HG02970 (cell line): Measurements from ENCODE around the gene HELZ2.
"Not testable (repeated sequence)": the region's sequence is repeated elsewhere in the genome, so short reads cannot be mapped to it uniquely, and the experiment has no call there.

Source experiments
- ATAC-seq: cut with Tn5 transposase; IDR thresholded peaks from one replicate; pipeline ENCODE4 v1.9.1; 2021; ENCODE audit warnings: mild to moderate bottlenecking, moderate library complexity, moderate number of reproducible peaks; ENCODE audit not compliant: unreplicated experiment, low FRiP score

The HELZ2 gene

DNA sequence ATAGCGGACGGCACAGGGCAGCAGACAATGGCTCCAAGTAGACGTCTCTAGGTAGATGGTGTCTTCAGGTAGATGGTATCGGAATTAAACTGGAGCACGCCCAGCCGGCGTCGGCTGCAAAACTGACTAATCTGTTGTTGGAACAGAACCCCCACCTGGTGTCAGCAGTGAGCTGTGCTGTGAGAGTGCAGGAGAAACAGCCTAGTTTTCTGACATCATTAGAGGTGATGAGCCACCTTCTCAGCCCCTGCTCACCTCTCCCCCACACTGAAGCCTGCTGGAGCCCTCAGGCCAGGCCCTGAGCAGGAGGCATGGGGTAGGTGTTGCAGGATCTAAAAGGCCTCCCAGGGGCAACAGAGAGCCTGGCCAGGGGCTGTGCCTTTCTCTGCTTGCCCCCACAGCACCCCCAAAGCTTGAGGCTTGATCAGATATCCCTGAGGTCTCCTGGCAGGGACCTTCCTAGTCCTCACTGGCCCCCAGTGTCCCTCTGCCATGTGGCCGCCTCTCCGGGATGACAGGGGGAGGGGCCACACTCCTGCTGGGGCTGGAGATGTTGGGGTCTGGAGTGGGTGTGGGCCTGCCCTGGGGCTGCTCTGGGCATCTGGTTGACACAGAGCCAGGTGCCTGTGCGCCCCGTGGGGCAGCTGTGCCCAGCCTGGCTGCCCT is 6.9 kb upstream of the HELZ2 start:
- ATAC-seq, result no peak

DNA sequence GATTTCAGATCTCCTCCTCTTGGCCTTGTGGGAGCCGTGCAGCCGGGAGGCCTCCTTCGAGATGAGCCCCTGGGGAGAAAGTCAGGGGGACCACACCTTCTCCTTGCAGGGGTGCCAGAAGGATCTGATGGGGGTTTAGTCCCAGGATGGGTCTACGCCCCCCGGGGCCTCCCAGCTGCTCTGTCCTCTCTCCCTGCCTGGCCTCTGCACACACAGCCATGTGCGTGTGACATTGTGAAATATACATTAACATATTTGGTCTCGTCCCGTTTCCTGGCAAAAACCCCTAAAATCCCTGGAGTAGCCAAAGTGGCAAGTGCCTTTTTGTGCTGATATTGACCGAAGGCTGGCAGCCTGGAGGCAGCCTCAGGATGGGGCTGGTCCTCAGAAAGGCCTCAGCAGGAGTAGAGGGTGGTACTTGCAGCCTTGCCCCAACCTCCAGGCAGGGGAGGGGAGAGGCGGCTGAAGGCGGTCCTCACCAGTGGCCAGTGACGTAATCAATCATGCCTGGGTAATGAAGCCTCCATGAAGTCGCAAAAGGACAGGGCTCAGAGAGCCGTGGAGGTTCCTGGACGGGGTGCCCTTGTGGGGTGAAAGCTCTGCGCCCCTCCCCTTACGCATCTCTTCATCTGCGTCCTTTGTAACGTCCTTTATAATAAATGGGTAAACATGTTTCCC is 5.1 kb upstream of the HELZ2 start:
- no peak for ATAC-seq

DNA sequence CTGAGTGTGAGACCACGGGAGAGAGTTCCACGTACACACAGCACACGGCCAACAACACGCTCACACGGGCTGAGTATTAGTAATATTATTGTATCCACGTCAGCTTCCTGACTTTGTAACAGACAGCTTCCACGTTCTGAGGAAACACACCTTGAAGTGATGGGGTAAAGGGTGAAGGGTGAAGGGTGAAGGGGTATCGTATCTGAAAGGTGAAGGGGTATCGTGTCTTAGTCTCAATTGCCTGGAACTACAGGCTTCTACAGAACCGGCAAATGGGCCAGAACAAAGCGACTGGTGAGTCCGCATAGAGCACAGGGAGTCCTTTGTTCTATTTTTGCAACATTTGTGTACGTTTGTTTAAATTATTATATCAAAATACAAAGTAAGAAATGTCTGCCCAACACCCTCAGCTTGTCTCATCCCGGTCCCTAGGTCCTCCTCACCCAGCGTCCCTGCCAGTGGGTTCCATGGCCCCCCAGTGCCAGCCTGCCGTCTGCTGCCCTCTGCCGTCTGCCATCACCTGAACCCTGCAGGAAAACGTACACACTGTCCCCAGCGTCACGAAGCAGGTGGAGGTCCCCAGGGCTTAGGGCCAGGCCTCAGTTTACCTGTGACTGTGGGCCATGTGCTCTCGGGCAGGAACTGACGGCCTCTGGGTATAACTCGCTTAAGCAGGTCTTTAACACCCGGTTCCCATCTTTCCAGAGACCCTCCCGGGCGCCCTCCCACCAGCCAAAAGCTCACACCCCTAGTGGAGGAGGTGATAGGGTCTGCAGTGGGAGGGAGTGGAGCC is 4.4 kb upstream of the HELZ2 start:
- ATAC-seq, result no peak

DNA sequence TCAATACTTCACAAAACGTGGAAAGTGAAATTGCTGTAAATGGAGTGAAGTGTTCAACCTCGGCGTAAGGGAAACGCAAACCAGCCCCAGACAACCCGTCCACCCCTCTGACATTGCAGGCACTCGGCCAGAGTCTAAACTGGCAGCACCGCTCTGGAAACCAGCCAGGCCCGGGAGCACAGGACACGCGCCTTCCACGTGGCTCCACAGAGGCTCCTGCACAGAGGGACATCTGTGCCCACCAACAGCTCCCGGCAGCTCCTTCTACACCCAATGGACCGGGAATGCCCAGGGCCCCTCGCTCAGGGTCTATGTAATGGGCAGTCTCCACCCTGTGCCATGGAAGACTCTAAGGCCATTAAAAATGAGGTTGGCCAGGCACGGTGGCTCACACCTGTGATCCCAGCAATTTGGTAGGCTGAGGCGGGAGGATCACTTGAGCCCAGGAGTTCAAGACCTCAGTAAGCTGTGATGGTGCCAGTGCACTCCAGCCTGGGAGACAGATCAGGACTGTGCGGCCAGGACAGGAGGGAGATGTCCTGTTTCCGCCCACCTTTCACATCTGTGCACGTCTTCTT is 3.4 kb upstream of the HELZ2 start:
- ATAC-seq, result no peak

DNA sequence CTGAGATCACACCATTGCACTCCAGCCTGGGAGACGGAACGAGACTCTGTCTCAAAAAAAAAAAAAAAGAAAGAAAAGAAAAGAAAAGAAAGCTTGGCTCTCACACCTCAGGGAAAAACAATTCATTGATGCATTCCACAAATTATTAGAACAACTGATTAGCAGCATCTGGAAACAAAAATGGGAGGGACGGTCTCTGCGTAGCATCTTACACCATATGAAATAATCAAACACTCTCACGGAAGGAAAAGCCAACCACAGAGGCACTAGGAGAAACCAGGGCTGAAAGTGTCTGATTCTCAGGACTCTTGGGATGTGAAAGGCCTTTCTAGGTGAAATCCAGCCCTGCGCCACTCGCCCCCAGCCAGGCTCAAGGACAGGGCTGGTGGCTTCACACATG is 2.3 kb upstream of the HELZ2 start:
- no peak for ATAC-seq

DNA sequence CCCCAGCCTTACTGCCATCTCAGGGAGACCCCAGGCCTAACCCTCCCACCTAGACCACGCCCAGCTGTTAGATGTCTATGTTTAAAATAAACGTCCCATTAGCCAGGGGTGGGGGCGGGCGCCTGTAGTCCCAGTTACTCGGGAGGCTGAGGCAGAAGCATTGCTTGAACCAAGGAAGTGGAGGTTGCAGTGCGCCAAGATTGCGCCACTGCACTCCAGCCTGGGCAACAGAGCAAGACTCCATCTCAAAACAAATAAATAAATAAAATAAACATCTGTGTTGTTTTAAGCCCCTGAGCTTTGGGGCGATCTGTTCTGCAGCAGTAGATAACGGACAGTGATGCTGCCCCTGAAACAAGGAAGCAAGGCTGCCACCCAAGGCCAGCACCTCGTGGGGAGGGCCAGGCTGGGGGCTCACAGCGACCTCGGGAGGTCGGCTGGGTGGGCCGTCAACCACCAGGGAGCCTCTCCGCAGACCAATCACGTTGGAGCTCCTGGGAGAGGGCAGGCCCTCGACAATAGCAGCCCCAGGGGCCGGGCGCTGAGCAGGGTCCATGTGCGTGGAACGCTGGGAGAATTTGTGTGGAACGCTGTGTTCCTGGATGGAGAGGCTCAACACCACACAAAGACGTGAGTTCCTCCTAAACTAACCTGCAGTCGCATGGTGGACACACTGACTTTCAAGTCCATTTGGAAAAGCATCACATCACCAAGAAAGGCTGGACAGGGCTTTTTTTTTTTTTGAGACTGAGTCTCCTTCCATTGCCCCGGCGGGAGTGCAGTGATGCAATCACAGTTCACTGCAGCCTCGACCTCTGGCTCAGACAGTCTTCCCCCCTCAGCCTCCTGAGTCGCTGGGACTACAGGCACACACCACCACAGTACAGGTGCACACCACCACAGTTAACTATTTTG is 1.0 kb upstream of the HELZ2 start:
- no peak for ATAC-seq

DNA sequence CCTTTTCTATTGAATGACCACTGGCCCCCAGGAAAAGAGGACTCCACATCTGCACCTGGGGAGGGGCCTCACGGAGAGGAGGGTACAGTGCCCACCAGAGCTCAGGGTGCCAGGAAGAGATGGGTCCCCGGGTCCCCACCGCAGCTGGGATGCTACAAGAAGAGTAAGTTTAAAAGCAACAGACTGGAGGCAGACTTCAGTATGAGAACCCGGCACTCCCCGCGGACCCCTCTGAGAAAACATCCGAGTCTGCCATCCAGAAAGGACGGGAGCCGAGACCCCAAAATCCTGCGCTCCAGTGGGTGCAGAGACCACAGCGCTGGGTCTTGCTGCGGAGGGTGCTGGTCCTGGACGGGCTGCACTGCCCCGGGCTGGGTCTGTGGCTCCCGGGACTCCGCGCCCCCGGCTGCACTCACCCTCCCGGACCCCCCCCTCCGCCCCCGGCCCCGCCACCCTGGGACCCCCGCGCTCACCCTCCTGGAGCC is 350 bp downstream of the HELZ2 start:
- ATAC-seq, result no peak

DNA sequence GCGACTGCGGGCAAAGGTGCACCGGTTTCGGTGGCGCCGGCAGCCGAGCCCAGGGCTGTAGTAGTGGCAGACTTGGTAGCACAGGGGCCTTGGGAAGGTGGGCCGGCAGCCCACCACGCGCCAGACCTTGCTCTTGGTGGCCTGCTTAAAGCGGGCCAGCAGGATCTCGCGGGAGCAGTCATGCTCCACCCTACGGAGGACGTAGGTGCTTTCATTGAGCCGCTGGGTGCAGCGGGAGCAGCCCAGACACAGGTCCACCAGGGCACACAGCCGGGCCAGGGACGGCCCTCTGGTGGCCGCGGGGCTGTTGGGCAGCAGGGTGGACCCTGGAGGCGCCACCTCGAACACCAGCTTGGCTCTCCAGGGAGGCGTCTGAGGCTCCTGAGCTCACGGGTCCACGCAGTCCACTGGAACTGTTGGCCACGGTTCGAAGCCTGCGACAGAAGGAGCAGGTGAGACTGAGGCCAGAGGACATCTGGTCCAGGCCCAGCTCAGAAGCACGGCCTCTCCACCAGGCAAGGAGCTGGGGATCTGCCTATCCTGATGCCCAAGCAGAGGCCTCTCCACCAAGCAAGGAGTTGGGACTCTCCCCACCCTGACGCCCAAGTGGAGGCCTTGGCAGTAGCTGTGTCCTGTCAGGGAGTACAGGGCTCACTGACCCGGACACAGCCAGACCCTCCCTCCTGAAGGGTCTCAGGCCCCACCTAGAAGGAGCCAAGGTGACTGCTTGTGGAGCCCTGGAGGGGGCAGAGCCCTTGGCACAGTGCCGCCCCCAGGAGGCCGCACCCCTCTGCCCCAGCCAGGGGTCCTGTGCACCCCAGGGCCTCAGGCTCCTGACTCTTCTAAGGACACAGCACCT is 1.0 kb downstream of the HELZ2 start:
- no peak for ATAC-seq

DNA sequence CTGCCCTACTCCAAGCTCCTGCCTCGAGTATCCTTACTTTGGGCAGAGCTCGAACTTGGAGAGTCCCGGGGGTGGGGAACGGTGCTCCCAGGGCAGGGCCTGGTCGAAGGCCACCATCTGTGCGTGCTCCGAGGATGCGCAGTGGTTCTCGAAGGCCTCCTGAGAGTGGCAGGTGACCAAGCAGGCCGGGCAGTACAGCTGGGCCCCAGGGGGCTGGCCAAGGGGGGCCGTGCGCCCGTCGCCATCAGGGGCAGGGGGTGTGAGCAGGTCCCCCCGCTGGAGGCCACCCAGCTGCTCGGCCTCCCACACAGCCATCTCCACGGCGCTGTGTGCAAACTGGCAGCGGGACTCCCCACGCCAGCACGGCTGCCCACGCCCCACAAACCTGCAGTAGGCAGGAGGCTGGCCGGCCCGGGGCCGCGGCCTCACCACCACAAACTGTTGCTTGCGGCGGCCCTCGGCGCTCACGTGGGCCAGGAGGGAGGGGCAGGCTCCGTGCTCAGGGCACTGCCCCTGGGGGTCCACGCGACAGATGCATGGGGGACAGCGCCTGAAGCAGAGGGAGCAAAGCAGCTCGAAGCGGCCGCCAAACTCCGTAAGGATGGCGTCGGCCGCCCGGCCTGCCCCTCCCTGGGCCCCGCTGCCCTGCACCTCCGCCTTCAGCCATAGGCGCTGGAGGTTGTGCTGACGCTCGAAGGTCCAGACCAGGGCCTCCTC is 1.8 kb downstream of the HELZ2 start:
- no peak for ATAC-seq

DNA sequence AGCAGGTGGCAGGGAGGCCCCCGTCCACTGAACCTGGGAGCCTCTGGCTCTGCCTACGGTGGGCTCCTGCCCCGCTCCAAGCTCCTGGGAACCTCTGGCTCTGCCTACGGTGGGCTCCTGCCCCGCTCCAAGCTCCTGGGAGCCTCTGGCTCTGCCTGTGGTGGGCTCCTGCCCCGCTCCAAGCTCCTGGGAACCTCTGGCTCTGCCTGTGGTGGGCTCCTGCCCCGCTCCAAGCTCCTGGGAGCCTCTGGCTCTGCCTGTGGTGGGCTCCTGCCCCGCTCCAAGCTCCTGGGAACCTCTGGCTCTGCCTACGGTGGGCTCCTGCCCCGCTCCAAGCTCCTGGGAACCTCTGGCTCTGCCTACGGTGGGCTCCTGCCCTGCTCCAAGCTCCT is 3.0 kb downstream of the HELZ2 start:
- ATAC-seq, result not testable (repeated sequence)

DNA sequence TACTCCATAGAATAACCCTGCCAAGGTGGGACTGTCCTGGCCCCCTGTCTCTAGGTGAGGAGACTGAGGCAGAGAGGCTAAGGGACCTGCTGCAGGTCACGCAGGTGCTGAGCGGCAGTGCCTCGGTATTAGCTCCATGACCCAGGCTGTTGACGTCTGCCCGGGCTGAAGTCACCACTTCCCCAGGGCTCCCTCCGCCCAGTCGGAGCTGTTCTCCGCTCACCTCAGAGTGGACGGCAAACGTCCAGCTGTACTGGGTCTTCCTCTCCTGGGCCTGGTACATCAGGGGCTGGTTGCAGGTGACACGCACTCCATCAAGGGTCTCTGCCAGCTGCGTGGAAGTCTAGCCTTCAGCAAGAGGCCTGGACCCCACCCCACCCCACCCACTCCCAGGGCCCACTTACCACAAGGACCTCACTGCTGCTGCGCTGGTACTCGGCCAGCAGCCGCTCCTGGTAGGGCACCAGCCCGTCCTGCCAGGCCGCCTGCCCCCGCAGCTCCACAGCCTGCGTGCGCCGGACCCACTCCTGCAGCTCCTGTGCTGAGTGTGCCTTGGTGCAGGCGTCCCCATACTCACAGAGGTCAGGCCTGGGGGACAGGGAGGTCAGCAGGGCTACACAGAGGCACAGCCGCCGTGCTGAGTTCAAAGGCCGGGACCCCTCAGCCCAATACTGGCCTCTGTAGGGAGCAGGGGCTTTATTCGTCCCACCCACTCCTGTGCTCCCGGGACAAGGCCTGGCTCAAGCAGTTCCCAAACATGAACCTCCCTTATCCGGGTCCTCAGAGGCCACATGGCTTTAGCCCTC is 3.6 kb downstream of the HELZ2 start:
- no peak for ATAC-seq

DNA sequence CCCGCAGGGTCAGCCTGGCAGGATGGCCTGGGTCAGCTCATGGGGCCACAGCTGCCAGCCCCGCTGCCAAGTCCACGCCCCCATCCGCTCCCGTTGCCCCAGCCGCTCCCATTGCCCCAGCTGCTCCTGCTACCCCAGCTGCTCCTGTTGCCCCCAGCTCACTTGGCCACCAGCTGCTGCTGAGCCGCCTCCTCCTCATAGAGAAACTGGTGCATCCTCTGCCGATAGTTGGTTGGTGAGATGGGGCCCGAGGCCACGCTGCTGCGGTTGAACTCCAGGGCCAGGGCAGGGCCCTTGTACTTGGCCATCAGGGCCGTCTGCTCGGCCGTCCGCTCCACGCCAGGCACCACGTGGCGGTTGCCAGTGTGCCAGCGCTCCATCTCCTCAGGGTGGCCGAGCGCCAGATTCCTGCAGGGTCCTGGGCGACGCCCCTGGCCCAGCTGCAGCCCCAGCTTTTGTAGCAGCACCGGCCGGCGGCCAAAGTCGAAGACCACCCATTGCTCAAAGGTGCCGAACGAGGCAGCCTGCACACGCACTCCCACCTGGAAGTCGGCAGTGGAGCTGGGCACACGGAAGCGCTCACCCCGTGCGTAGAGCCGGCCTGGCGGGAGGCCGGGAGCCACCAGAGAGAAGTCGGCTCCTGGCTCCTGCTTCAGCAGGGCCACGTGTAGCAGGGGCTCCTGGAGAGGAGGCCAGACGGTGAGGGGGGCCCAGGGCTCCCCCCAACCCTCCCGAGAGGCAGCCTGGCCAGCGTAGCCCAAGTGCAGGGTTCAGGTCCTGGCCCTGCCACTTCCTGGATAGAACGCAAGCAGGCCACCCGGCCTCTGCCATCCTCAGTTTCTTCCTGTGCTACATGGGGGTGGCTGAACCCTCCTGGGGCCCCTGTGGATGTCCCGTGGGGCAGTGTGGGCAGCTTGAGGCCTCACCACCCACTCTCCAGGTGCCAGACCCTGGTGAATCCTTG is 4.8 kb downstream of the HELZ2 start:
- no peak for ATAC-seq

DNA sequence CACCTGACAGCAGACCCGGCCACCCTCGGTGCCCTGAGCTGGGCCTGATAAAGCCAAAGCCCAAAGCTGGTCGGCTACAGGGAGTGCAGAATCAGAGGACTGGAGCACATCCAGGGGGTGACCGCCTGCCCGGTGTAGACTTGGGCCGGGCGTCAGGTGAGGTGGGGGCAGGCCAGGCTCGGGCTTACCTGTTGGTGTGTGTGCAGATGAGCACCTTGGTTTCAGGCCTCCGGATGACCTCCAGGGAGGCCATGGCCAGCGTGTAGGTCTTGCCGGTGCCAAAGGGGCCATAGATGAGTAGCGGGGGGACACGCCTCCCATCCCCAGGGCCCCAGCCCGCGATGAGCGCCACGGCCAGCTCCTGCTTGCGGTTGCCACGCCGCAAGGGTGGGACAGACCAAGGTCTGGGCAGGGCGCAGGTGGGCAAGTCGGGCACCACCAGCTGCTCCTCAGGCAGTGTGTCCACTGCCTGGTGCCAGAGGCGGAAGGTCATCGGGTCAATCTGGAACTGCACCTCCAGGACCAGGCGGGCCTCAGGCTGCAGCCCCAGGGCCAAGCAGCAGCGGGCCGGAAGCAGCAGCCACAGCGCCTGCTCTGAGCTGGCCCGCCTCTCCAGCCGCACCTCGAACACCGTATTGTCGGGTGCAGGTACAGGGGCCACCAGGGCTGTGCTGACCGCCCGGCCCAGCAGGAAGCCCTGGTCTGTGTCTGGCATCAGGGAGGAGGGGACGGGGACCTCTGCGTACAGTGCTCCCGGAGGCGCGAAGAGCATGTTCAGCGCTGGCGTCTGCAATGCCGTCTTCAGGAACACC is 5.7 kb downstream of the HELZ2 start:
- ATAC-seq, result peak; percentile 39

DNA sequence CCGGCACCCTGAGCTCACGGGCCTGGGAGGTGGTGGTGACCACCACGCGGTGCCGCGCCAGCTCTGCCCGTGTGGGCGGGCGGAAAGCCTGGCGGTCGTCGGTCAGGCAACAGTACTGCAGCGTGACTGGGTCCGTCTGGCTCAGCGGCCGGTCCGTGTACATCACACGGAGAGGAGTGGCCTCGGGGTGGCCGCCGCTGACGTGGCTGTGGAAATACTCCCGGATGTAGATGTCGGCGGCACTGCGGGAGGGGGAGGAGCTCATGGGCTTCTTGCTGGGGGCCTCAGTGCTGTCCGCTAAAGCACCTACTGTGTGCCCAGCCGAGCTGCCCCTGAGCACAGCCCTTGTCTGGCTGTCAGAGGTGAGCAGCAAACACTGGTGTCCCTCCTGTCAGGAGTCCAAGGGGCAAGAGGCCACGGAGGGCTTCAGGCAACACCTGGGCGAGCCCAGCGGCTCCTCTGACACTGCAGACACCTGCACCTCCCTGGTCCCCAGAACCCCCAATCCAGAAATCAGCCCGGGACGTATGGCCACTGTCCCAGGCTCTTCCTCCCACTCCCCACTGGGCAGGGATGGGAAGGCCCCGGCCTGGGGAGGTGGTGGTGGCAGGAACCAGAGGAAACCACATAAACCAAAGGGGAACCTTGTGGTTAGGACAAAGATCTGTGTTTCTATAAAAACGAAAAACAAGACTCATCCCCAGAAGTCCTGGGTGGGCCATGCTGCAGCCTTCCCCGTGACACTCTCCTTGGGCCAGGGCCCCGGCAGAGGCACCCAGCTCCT is 6.5 kb downstream of the HELZ2 start:
- ATAC-seq, result peak; percentile 62

DNA sequence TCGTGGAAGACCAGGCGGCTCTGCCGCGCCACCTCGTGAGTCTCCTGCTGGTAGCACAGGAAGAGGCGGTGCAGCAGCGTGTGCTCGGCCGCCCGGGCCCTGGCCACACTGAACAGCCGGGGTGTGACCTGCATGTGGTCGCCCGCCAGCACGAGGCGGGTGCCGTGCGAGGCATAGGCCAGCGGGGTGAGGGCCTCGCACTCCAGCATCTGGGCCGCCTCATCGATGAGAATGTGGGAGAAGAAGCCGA is 7.0 kb downstream of the HELZ2 start:
- no peak for ATAC-seq
